Prostate gland (tissue), 2 donors: ENCODE measurements around the gene MINK1. TPM values are rescaled to one million over a fixed set of nuclear protein-coding genes. Genes with fewer than 3 reads are reported as not detected.

Source experiments
- DNase-seq: peaks from one replicate; pipeline ENCODE4 v3.0.0-alpha.2; 2019; ENCODE audit warnings: low spot score
- H3K27ac ChIP-seq, 2 donors: fragments of 200-600 bp; sonication (generic); 2 replicates each; pipeline ENCODE4 v1.5.1; 2017 to 2019
- H3K27me3 ChIP-seq: fragments of 200-600 bp; sonication (generic); replicated peaks from 2 replicates; pipeline ENCODE4 v1.5.1; 2019; ENCODE audit not compliant: insufficient read depth
- H3K36me3 ChIP-seq, 2 donors: fragments of 200-600 bp; sonication (generic); 1 replicate in 1 of 2; 2 replicates in 1 of 2; pipeline versions ENCODE4 v1.5.1 to v1.8.1; 2017 to 2019
- H3K4me1 ChIP-seq: fragments of 200-600 bp; sonication (generic); replicated peaks from 2 replicates; pipeline ENCODE4 v1.5.1; 2019
- H3K4me3 ChIP-seq, 2 donors: fragments of 200-600 bp; sonication (generic); 2 replicates each; pipeline ENCODE4 v1.5.1; 2017 to 2019
- H3K9me3 ChIP-seq: fragments of 200-600 bp; sonication (generic); 2 replicates; pipeline ENCODE4 v1.5.1; 2017
- CTCF ChIP-seq, 4 experiments: fragments of 200-600 bp in 2 of 4; fragments of 450-650 bp in 2 of 4; sonication (generic) in 2 of 4; IDR thresholded peaks; 1 replicate in 3 of 4; 2 replicates in 1 of 4; pipeline ENCODE4 v1.5.1; 2016 to 2019; ENCODE audit warnings: antibody characterized with exemption in 4 of 4, mild to moderate bottlenecking in 2 of 4, moderate library complexity in 2 of 4
- POLR2A ChIP-seq: fragments of 450-650 bp; IDR thresholded peaks from one replicate; pipeline ENCODE4 v1.6.1; 2016; ENCODE audit warnings: antibody characterized with exemption, mild to moderate bottlenecking
- POLR2AphosphoS5 ChIP-seq: sonication (generic); formaldehyde crosslinking; IDR thresholded peaks from one replicate; pipeline ENCODE4 v1.6.1; 2017; ENCODE audit warnings: antibody characterized with exemption
- WGBS: methylation state at CpG from one replicate; pipeline ENCODE4 v1.1.5; 2018; 5-methylcytosine and 5-hydroxymethylcytosine counted together
- intact Hi-C: fragments of 100-400 bp; cut with DNase I; formaldehyde crosslinking; loops from one replicate; pipeline ENCODE4 v1.14.2; 2022
- total RNA-seq, 2 donors: library from RNA; depleted of rRNA; stranded (reverse); fragments of >200 nt; gene quantifications; one replicate each; pipeline ENCODE4 v1.1.0, GENCODE V29; 2016

The MINK1 gene
- total RNA-seq, 2 donors from 2014 or later: 53.0 to 136 TPM

DNA sequence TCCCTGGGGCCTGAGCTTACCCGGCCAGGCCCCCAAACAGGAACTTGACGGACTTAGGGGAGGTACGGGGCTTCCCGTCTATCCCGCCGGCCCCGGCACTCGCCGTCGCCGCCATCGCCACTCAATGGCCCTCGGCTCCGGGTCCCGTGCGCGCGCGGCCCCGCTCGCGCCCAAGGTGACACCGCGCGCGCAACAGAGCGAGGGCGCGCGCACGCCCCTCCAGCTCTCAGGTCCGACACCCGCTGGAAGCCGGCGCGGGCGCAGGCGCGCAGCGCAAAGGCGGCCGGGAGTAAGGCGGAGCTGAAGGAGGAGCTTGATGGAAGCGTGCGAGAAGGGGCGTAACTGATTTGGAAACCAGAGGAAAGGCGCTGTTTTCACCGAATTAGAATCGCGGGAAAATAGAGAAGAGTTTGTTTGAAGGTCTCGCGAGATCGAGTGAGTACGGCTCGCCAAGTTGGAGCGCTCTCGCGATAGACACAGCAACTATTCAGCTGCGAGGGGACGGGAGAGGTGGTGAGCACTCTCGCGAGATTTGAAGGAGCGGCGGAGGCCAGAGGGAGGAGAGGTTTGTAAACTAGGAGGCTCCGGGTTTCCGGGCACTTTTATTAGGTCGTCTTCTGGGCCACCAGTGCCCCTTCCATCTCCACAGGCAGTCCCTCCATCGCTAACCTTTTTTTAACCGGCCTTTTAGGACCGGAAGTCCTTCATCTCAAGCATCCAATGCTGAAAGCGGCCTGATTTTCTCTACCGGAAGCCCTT is 106.8 kb downstream of the MINK1 start, which contains the start of the genes RNF167 and SLC25A11:
Gene RNF167, plus strand, starts transcription at position 473 of the 759 bp plus-strand sequence. CDS start 642 bp downstream, outside the sequence.
Gene SLC25A11, minus strand, starts transcription at position 251 of the 759 bp plus-strand sequence. Its CDS starts 136 bp downstream, at position 115.
- Histone ChIP-seq H3K36me3 (peaks cover 0 to 10% of the 10 kb centered on the region in 2 donors), H3K27me3 (no peaks in the 10 kb centered on the region), H3K9me3 (no peaks in the 10 kb centered on the region), H3K4me3 (peak within 1 kb of the TSS; percentile 75 to 82), H3K4me1 (peaks cover 12% of the 10 kb centered on the region), H3K27ac (peak within 1 kb of the TSS; percentile 85 to 95)
- DNase-seq: peak; percentile 97
- under 1% methylated on average over 68 of the region's 72 CpGs for WGBS
- intact Hi-C loops: no loop called here
- TF ChIP-seq POLR2AphosphoS5 (peak; percentile 91), POLR2A (peak; percentile 67), CTCF (IDR thresholded peaks at IDR 0.05) (peak in 2 of 4 experiments; percentile 25 to 34)

DNA sequence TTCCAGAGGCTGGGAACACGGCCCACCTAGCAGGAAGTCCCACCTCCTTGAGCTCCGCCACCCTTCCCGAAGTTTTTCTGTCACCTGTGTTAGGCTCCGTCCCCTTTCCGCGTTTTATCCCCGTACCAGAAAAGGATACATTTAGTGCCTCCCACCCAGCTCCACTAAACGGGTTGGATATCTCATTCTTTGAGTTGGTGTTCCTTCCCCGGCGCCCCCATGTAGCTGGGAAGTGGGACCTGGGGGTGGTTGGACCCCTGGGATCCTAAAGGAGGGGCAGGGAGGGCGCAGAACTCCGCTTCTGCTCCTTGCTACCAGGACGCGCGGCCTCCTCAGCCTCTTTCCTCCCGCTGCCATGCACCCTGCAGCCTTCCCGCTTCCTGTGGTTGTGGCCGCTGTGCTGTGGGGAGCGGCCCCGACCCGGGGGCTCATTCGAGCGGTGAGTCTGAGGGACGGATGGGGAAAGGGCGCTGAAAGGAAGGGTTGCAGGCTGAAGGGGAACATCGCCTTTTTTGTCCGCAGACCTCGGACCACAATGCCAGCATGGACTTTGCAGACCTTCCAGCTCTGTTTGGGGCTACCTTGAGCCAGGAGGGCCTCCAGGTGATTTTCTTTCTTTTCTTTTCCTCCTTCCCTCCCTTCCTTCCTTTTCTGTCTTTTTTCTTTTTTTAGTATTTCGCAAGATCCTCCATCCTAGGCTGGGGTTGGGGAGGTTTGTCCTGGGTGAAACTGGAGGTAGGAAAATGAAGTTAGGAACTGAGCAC is 107.6 kb downstream of the MINK1 start:
- DNase-seq: peak; percentile 84
- Histone ChIP-seq H3K4me3 (peak overlapping the region; percentile 75 to 82), H3K27me3 (no peaks in the 10 kb centered on the region), H3K9me3 (no peaks in the 10 kb centered on the region), H3K36me3 (peaks cover 0 to 10% of the 10 kb centered on the region in 2 donors), H3K4me1 (peaks cover 17% of the 10 kb centered on the region), H3K27ac (peak overlapping the region; percentile 85 to 95)
- intact Hi-C loops: no loop called here
- TF ChIP-seq CTCF (IDR thresholded peaks at IDR 0.05) (no peak), POLR2AphosphoS5 (no peak), POLR2A (no peak)
- under 1% methylated on average over 29 of the region's 29 CpGs for WGBS

- 53% methylated on average over 4 of the region's 4 CpGs for WGBS
- TF ChIP-seq POLR2A (no peak), CTCF (IDR thresholded peaks at IDR 0.05) (no peak)
- intact Hi-C loops: no loop called here
- Histone ChIP-seq H3K9me3 (no peaks in the 10 kb centered on the region), H3K27me3 (no peaks in the 10 kb centered on the region), H3K4me3 (peak overlapping the region; percentile 75 to 82), H3K4me1 (peaks cover 22% of the 10 kb centered on the region), H3K36me3 (peaks cover 0 to 10% of the 10 kb centered on the region in 2 donors), H3K27ac (peak overlapping the region; percentile 85 to 95)
- DNase-seq: no peak
Observed at GRCh38 chr17:4941319-4941610, 108.1 kb downstream of the MINK1 start.

- no peak for DNase-seq
- WGBS: 72% methylated on average over 13 of the region's 13 CpGs
- no peak for TF ChIP-seq CTCF (IDR thresholded peaks at IDR 0.05)
- TF ChIP-seq POLR2AphosphoS5: no peak
- TF ChIP-seq POLR2A: no peak
- Histone ChIP-seq H3K27ac (no peak overlapping the region), H3K36me3 (peaks cover 0 to 5% of the 10 kb centered on the region in 2 donors), H3K9me3 (no peaks in the 10 kb centered on the region), H3K4me3 (no peak overlapping the region), H3K27me3 (no peaks in the 10 kb centered on the region), H3K4me1 (peaks cover 27% of the 10 kb centered on the region)
- intact Hi-C loops: no loop called here
Observed at GRCh38 chr17:4942760-4943508, 109.8 kb downstream of the MINK1 start.
